OCI-LY1 (cell line): ENCODE measurements around the gene TMEM200A.

Experiments
- EZH2 ChIP-seq: fragments of 200-600 bp; sonication (generic), shearing (Covaris generic); IDR thresholded peaks from 2 replicates; pipeline ENCODE4 v1.8.0; 2017; ENCODE audit warnings: borderline replicate concordance, mixed run types, mild to moderate bottlenecking, antibody characterized with exemption, low read length, moderate library complexity, mixed read lengths
- TF ChIP-seq, protein P1 (sequence below): fragments of 200-600 bp; sonication (generic), shearing (Covaris generic); IDR thresholded peaks from 2 replicates; pipeline ENCODE4 v1.5.1; 2017; ENCODE audit warnings: mild to moderate bottlenecking, antibody characterized with exemption, low read length, moderate library complexity, mixed read lengths

DNA sequence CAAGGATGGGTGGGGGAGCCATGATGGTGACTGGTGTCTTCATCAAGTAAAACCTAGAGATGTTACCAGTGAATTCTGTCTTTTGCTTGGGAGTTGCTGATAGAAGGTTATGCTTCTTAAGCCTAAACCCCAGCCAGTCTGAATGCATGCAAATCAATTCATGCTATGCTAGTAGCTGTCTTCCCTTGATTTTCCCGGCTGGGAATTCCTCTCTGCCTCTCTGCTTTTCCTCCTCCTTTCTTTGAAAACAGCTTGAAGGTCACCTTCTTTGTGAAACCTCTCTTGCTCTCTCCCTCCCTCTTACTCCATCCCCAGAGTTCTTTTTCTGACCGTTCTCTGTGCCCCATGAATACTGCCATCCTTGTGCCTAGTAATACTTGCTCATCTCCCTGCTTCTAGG lies 58.9 kb downstream of the TMEM200A start:
- TF ChIP-seq, protein P1, sequence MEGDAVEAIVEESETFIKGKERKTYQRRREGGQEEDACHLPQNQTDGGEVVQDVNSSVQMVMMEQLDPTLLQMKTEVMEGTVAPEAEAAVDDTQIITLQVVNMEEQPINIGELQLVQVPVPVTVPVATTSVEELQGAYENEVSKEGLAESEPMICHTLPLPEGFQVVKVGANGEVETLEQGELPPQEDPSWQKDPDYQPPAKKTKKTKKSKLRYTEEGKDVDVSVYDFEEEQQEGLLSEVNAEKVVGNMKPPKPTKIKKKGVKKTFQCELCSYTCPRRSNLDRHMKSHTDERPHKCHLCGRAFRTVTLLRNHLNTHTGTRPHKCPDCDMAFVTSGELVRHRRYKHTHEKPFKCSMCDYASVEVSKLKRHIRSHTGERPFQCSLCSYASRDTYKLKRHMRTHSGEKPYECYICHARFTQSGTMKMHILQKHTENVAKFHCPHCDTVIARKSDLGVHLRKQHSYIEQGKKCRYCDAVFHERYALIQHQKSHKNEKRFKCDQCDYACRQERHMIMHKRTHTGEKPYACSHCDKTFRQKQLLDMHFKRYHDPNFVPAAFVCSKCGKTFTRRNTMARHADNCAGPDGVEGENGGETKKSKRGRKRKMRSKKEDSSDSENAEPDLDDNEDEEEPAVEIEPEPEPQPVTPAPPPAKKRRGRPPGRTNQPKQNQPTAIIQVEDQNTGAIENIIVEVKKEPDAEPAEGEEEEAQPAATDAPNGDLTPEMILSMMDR = no peak
- no peak for TF ChIP-seq EZH2
